Measurements from ENCODE around the gene MYO10.

MYO10 gene

GRCh38 chr5:16944816-16945562 is 8.9 kb upstream of the MYO10 start:
- no peak for DNase-seq
- intact Hi-C loops (cut with DNase I), result no loop called here

- intact Hi-C loops (cut with DNase I), result no loop called here
- DNase-seq, result no peak
Observed at GRCh38 chr5:16943846-16944678, 8.0 kb upstream of the MYO10 start.

- intact Hi-C loops (cut with DNase I), result no loop called here
- no peak for DNase-seq
Observed at GRCh38 chr5:16937503-16938161, 1.5 kb upstream of the MYO10 start.

GRCh38 chr5:16936989-16937438 is 926 bp upstream of the MYO10 start:
- DNase-seq, result no peak
- intact Hi-C loops (cut with DNase I), result no loop called here

- DNase-seq, result peak in 27 of 42 donors; percentile 2 to 50 (median 18)
Observed at GRCh38 chr5:16935231-16936149, 598 bp downstream of the MYO10 start.

GRCh38 chr5:16934677-16935153 is 1.4 kb downstream of the MYO10 start:
- no peak for DNase-seq
- intact Hi-C loops (cut with DNase I), result no loop called here

More at GRCh38 chr5:16935231-16936149, 598 bp downstream of the MYO10 start:
- intact Hi-C loops (cut with DNase I), result no loop called here

GRCh38 chr5:16934123-16934522 is 2.0 kb downstream of the MYO10 start:
- DNase-seq, result peak in 25 of 42 donors; percentile 5 to 58 (median 30)
- intact Hi-C loops (cut with DNase I), result no loop called here

GRCh38 chr5:16933337-16933736 is 2.8 kb downstream of the MYO10 start:
- no peak for DNase-seq
- intact Hi-C loops (cut with DNase I), result no loop called here

GRCh38 chr5:16932401-16932800 is 3.7 kb downstream of the MYO10 start:
- intact Hi-C loops (cut with DNase I), result no loop called here
- DNase-seq, result no peak

- DNase-seq, result no peak
Observed at GRCh38 chr5:16931334-16932110, 4.6 kb downstream of the MYO10 start.

GRCh38 chr5:16930496-16930895 is 5.6 kb downstream of the MYO10 start:
- intact Hi-C loops (cut with DNase I), result no loop called here
- no peak for DNase-seq

More at GRCh38 chr5:16931334-16932110, 4.6 kb downstream of the MYO10 start:
- intact Hi-C loops (cut with DNase I), result no loop called here

- no peak for DNase-seq
- intact Hi-C loops (cut with DNase I), result no loop called here
Observed at GRCh38 chr5:16929831-16930230, 6.3 kb downstream of the MYO10 start.

- no peak for DNase-seq
- intact Hi-C loops (cut with DNase I), result no loop called here
Observed at GRCh38 chr5:16929347-16929746, 6.7 kb downstream of the MYO10 start.

GRCh38 chr5:16927613-16928012 is 8.5 kb downstream of the MYO10 start:
- intact Hi-C loops (cut with DNase I), result no loop called here
- DNase-seq, result no peak

- intact Hi-C loops (cut with DNase I), result no loop called here
- no peak for DNase-seq
Observed at GRCh38 chr5:16926417-16926816, 9.7 kb downstream of the MYO10 start.

- DNase-seq, result no peak
- intact Hi-C loops (cut with DNase I), result no loop called here
Observed at GRCh38 chr5:16924206-16924605, 11.9 kb downstream of the MYO10 start.

GRCh38 chr5:16922430-16922829 is 13.7 kb downstream of the MYO10 start:
- no peak for DNase-seq
- intact Hi-C loops (cut with DNase I), result no loop called here

- DNase-seq, result no peak
- intact Hi-C loops (cut with DNase I), result no loop called here
Observed at GRCh38 chr5:16921211-16921610, 14.9 kb downstream of the MYO10 start.

Measured in head of caudate nucleus (tissue), 42 donors.